Measurements from ENCODE around the gene CLCA1. TPM values are rescaled to one million over a fixed set of nuclear protein-coding genes. Genes with fewer than 3 reads are reported as not detected.

CLCA1 gene
- total RNA-seq, 1 donor from 2014 or later = not detected

DNA sequence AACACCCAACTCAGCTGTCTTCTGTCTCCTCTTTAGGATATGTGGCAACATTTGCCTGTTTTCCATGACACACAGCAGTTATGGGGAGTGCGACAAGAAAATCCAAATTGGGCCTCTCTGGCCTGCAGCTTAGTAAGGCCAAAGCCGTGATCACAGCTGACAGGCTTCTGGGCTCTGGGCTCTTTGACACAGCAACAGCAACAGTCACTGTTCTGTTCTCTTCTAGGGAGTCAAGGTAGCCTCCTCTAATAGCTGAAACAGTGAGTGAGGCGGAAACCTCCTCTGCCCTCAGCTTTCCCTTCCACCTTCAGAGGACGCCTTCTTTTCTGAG lies 19.0 kb downstream of the CLCA1 start:
- no peak overlapping the region for H3K27ac ChIP-seq
- TF ChIP-seq EZH2phosphoT487 (IDR thresholded peaks at IDR 0.05) (no peak), EZH2 (IDR thresholded peaks at IDR 0.05) (no peak)
- TF ChIP-seq, protein P1, sequence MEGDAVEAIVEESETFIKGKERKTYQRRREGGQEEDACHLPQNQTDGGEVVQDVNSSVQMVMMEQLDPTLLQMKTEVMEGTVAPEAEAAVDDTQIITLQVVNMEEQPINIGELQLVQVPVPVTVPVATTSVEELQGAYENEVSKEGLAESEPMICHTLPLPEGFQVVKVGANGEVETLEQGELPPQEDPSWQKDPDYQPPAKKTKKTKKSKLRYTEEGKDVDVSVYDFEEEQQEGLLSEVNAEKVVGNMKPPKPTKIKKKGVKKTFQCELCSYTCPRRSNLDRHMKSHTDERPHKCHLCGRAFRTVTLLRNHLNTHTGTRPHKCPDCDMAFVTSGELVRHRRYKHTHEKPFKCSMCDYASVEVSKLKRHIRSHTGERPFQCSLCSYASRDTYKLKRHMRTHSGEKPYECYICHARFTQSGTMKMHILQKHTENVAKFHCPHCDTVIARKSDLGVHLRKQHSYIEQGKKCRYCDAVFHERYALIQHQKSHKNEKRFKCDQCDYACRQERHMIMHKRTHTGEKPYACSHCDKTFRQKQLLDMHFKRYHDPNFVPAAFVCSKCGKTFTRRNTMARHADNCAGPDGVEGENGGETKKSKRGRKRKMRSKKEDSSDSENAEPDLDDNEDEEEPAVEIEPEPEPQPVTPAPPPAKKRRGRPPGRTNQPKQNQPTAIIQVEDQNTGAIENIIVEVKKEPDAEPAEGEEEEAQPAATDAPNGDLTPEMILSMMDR (IDR thresholded peaks at IDR 0.05) = no peak
- no peaks in the 10 kb centered on the region for H3K9me3 ChIP-seq (ENCODE audit: low read depth)
- H4K20me1 ChIP-seq (ENCODE audit: low read depth) = no peaks in the 10 kb centered on the region
- H3K9me3 Mint-ChIP-seq = no peaks in the 10 kb centered on the region
- H3K9ac ChIP-seq = no peak overlapping the region
- H2AFZ ChIP-seq (replicated peaks) = no peak overlapping the region
- no peaks in the 10 kb centered on the region for H3F3A ChIP-seq (ENCODE audit: low read depth)
- no peak overlapping the region for H3K4me3 ChIP-seq
- H3K4me1 ChIP-seq = no peaks in the 10 kb centered on the region
- no peak for DNase-seq (ENCODE audit: low spot score)
- H3K4me3 Mint-ChIP-seq = no peak overlapping the region
- H3K27me3 Mint-ChIP-seq (ENCODE audit: insufficient read depth, low read depth) = no peaks in the 10 kb centered on the region
- H3K4me1 Mint-ChIP-seq = peaks cover 8% of the 10 kb centered on the region
- H3K36me3 ChIP-seq = no peaks in the 10 kb centered on the region
- no peak overlapping the region for H3K27ac Mint-ChIP-seq
- no peaks in the 10 kb centered on the region for H3K36me3 Mint-ChIP-seq
- no peaks in the 10 kb centered on the region for H3K79me2 ChIP-seq (ENCODE audit: low read depth)
- no peak overlapping the region for H3K4me2 ChIP-seq
- H3K27me3 ChIP-seq = no peaks in the 10 kb centered on the region

DNA sequence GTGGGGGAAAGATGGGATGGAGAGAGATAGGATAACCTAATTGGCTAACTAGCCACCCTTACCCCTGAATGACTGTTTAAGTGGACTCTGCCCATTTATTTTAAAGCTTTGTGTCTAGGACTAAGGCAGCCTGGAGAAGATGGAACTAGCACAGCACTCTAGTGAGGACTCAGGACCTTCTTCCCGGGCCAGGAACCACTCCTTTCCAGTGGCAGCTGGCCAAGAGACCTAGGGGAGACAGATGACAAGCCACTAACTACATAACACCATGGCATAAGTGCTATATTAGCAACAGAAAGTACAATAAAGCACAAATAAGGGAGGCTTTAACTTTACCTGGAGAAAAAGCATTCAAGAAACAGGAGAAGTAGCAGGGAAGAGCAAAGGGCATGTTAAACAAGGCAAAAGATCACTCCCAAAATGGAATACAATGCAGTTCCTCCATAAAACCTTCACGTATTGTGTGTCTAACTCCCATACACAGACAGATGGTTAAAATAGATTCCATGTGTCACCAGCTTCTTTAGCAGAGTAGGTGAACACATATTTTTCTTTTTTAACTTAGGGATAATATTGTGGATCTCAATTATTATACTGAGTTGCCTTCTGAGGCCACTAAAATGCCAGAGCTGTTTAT lies 20.6 kb downstream of the CLCA1 start:
- Mint-ChIP-seq H3K36me3 (no peaks in the 10 kb centered on the region), H3K27me3 (ENCODE audit: insufficient read depth, low read depth) (no peaks in the 10 kb centered on the region), H3K27ac (no peak overlapping the region), H3K4me3 (no peak overlapping the region), H3K9me3 (no peaks in the 10 kb centered on the region), H3K4me1 (peaks cover 11% of the 10 kb centered on the region)
- H3K36me3 ChIP-seq = no peaks in the 10 kb centered on the region
- TF ChIP-seq, protein P1 (IDR thresholded peaks at IDR 0.05) = no peak
- no peak for TF ChIP-seq EZH2 (IDR thresholded peaks at IDR 0.05)
- no peak for TF ChIP-seq EZH2phosphoT487 (IDR thresholded peaks at IDR 0.05)
- no peak overlapping the region for H3K4me2 ChIP-seq
- H3F3A ChIP-seq (ENCODE audit: low read depth) = no peaks in the 10 kb centered on the region
- H3K27ac ChIP-seq = no peak overlapping the region
- H3K79me2 ChIP-seq (ENCODE audit: low read depth) = no peaks in the 10 kb centered on the region
- H3K4me3 ChIP-seq = no peak overlapping the region
- no peak overlapping the region for H3K9ac ChIP-seq
- no peak overlapping the region for H2AFZ ChIP-seq (replicated peaks)
- DNase-seq (ENCODE audit: low spot score) = no peak
- no peaks in the 10 kb centered on the region for H3K9me3 ChIP-seq (ENCODE audit: low read depth)
- H4K20me1 ChIP-seq (ENCODE audit: low read depth) = no peaks in the 10 kb centered on the region
- H3K4me1 ChIP-seq = peaks cover 5% of the 10 kb centered on the region
- H3K27me3 ChIP-seq = no peaks in the 10 kb centered on the region

DNA sequence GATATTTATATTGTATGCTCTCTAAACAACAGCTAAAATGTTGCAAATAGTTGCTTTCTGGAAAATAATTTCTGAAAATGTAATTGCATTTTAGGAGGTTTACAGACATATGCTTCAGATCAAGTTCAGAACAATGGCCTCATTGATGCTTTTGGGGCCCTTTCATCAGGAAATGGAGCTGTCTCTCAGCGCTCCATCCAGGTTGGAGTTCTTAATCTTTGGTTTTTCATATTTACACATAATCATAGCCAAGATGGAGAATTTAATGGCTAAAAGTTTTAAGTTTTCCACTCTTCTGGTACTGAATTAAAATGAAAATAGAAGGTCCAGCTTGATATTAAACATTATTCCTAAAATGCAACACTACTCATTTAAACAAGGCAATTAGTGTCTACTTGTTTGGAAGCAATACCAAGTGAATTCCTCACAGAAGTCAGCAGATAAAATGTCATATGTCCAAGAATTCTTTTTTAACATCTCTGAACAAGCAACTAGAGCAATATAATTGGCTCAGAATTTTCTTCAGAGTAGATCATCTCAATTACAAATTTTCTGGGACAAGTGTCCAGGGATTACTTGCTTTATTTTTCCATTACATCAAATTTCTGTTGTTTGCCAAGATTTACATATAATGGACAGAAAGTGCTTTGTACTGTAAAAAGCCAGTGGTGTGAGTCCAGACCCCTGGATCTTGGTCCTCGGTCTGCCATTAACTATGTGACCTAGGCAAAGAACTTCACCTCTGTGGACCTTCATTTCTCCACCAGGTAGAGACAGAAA lies 22.6 kb downstream of the CLCA1 start:
- no peak overlapping the region for H3K4me2 ChIP-seq
- H4K20me1 ChIP-seq (ENCODE audit: low read depth) = no peaks in the 10 kb centered on the region
- no peaks in the 10 kb centered on the region for H3K9me3 ChIP-seq (ENCODE audit: low read depth)
- H3K27ac Mint-ChIP-seq = no peak overlapping the region
- no peak overlapping the region for H2AFZ ChIP-seq (replicated peaks)
- no peaks in the 10 kb centered on the region for H3K36me3 Mint-ChIP-seq
- no peaks in the 10 kb centered on the region for H3K27me3 Mint-ChIP-seq (ENCODE audit: insufficient read depth, low read depth)
- no peak overlapping the region for H3K9ac ChIP-seq
- H3K4me1 ChIP-seq = peaks cover 5% of the 10 kb centered on the region
- H3K27ac ChIP-seq = no peak overlapping the region
- H3K9me3 Mint-ChIP-seq = no peaks in the 10 kb centered on the region
- H3K79me2 ChIP-seq (ENCODE audit: low read depth) = no peaks in the 10 kb centered on the region
- no peaks in the 10 kb centered on the region for H3K36me3 ChIP-seq
- H3K4me3 ChIP-seq = no peak overlapping the region
- peaks cover 11% of the 10 kb centered on the region for H3K4me1 Mint-ChIP-seq
- no peaks in the 10 kb centered on the region for H3F3A ChIP-seq (ENCODE audit: low read depth)
- H3K4me3 Mint-ChIP-seq = no peak overlapping the region
- no peak for TF ChIP-seq EZH2 (IDR thresholded peaks at IDR 0.05)
- TF ChIP-seq EZH2phosphoT487 (IDR thresholded peaks at IDR 0.05) = no peak
- TF ChIP-seq, protein P1 (IDR thresholded peaks at IDR 0.05) = no peak
- no peaks in the 10 kb centered on the region for H3K27me3 ChIP-seq
- no peak for DNase-seq (ENCODE audit: low spot score)
